GM21526 (cell line): ENCODE measurements around the gene RNASE3.
"Not testable (repeated sequence)": the region's sequence is repeated elsewhere in the genome, so short reads cannot be mapped to it uniquely, and the experiment has no call there.

Source experiments
- ATAC-seq: cut with Tn5 transposase; IDR thresholded peaks from one replicate; pipeline ENCODE4 v1.9.1; 2021; ENCODE audit warnings: moderate library complexity; ENCODE audit not compliant: unreplicated experiment, low FRiP score

Gene RNASE3

DNA sequence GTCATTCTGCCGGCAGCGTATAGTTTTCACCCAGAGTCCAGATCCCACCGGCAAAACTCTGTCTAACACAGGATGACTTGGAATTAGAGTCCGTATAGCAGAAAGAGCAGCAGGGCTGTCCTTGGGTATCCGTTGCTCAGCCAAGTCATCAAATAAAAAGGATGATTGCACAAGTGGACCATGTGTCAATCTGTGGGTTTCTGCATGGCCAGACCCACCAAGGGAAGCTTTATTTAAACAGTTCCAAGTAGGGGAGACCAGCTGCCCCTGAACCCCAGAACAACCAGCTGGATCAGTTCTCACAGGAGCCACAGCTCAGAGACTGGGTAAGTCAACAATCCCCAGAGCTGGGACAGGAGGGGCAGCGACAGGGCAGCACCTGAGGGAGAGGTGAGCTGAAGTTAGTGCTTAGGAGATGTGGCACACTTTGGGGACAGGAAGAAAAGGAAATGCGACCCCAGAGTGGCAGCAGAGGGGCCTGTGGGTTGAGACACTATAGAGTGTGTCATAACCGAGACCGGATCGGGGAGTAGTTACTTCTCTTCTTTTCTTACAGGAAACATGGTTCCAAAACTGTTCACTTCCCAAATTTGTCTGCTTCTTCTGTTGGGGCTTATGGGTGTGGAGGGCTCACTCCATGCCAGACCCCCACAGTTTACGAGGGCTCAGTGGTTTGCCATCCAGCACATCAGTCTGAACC lies at the start of gene RNASE3:
Gene RNASE3, plus strand, starts transcription at position 260 of the 700 bp plus-strand sequence. Its CDS starts 302 bp downstream, at position 562.
- ATAC-seq, result not testable (repeated sequence)

DNA sequence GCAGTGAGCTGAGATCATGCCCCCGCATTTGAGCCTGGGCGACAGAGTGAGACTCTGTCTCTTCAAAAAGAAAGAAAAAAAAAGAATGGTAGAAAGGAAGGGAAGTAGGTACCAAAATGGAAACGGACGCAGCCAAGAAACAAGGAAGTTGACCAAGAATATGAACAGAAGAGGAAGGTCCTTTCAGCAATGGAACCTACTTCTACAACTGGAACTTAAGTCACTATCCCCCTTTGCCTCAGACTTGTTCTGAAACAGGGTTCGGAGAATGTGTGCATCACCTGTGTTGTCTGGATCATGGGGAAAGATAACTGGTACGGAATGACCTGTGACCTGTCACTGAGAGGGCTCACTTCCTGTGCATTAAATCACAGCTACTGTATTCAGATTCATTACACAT lies 44.6 kb upstream of the RNASE3 start:
- no peak for ATAC-seq

DNA sequence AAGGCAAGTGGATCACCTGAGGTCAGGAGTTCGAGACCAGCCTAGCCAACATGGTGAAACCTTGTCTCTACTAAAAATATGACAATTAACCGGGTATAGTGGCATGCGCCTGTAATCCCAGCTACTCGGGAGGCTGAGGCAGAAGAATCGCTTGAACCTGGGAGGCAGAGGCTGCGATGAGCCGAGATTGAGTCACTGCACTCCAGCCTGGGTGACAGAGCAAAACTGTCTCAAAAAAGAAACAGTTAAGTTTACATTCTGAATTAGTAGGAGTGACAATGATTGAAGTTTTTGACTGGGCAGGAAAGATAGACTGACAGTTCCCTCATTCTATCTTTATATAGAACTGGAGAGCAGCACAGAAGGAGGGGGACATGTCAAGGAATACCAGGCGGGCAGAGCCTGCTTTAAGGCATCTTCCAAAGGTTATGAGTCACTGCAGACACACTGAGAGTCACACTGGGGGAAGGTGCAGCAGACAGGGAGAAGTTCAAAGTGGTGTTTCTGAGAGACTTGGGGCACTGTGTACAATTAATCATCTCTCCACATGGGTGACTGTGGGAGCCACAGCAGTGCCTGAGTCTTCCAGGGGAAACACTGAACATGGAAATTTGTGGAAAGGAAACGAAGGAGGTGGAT lies 42.8 kb upstream of the RNASE3 start:
- ATAC-seq, result no peak

DNA sequence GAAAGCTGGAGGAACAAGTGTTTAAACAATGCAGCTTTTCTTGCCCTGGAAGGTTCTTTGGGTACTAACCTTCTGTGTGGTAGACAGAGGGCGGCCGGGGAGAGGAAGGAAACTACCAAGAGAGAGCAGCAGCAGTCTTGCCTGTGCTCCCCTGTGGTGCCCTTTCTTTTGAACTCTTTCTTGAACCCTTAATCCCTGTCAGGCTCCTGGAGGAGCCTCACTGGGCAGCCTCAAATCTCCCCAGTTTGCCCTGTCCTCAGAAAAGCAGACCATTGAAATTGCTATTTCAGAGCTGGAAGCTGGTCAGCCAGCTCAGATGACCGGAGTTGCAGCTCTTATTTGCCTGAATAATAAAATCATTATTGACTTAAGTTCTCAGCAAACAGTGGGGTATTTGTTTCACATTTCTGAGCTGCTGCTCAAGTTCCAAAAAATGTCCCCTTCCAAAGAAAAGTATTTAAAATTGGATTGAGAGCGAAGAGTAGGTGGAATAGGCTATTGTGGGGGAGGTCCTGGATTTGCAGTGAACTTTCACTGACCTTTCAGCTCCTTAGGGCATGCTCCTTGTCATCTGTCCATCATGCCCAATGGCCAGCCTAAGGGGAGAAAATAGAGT lies 42.1 kb upstream of the RNASE3 start:
- no peak for ATAC-seq

DNA sequence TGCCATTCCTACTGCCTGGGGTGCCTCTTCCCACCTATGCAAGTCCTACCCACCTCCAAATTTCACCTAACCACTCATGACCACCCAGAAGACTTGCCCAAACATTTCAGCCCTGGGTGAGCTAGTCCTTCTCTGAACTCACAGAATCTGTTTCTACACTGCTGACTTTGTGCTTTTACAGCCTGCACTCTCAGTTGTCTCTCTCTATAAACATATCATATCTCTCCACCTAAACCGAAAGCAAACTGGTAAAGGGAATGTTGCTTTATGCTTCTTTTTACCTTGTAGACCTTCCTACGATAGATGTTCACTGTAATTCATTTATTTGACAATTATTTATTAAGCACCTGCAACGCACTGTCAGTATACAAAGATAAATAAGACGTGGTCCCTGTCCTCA lies 38.1 kb upstream of the RNASE3 start:
- no peak for ATAC-seq

DNA sequence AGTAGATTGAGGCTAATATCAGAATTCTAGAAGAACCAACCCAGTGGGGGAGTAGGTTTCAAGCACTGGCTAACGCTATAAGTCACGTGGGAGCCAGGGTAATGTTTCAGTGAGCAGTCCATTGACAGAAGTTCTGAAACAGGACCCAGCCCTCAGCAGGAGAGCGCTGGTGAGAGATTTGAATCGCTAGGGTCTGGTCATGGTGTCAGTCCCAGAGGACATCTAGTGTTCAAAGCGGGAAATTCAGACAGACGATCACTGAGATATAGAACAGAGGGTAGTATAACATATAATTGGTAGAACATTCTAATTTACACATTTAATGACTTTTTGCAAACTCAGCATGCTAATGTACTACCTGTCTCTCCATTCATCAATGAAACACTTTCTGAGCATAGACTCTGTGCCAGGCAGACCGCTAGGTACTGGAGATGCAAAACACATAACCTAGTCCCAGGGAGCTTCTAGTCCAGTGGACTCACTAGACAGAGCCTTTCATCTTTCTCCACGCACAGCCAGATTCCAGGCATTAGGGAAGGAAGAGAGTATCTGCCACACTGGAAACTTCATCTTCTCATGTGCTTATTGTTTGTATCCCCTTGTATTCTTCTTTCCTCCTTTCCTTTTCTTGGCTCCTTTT lies 35.4 kb upstream of the RNASE3 start:
- peak; percentile 86 for ATAC-seq

DNA sequence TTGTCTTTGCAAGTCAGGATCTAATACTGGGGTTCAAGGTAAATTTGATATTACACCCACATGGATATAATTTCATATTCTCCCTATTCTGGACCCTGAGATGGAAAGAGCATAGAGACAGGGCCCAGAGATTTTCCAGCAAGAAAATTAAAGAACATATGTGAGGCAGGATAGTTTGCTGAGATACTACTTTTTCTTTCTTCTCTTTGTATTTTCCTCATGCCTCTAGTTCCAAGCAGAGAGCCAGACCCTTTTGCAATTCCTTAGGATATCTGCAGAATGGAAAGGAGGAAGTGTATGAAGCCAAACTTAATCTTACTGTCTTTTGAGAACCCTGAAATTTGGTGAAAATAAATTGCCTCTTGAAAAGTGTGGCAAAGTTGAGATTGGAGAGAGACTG lies 34.0 kb upstream of the RNASE3 start:
- ATAC-seq, result no peak

DNA sequence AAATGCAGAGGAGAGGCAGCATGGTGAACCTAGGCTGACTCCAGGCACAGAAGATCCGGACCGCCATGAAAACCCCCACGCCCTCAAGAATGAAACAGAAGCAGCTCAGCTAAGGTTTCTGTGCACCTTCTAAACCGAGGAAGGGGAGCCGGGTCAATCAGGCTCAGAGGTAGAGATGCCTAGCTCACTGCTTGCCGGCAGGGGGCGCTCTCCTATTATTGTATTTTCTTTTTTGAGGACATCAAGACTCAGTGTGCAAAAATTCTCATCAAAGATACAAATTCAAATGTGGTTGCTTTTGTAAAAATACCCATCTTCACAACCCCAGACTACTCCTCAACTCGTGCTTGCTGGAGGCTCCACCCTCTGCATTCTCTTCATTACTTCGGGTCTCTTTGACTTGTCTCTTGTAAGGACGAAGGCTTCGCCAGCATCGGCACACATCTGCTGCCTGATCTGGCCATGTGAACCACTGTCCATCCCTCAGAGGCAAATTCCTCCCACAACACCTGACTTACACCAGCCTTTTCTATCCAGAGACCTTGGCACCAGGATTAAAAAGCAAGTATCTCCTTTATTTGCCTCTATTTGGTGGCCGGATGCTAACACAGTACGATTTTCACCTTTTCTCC lies 33.4 kb upstream of the RNASE3 start:
- no peak for ATAC-seq

DNA sequence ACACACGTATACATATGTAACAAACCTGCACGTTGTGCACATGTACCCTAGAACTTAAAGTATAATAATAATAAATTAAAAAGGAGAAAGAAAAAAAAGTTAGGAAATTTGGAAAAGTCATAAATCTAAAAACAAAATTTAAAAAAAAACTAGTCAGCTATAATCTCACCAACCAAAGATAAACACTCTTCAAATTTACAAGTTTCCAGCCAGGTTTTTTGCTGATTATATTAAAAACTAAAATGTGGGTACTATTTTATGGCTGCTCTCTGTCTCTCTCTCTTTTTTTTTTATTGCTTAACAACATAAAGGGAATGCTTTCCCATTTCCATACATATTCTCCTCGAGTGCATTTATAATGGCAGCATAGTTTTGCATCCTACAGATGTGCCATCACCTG lies 25.0 kb upstream of the RNASE3 start:
- no peak for ATAC-seq

DNA sequence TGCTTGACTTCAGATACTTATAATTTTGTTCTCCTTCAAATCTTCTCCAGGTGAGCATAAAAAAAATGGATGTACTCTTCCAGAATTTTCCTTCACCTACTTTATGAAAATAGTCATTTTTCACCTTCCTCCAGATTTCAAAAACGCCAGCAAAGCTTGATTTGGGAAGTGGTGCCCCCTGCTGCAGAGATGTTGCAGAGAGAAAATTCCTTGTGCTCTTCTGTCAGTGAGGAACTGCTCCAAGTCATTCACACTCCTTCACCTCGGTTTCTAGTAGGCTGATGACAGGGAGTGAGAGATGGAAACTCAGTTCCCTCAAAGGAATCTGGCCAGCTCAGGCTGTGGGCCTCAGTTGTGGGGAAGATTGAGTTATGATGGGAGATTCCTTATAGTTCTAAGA lies 24.2 kb upstream of the RNASE3 start:
- ATAC-seq, result no peak

DNA sequence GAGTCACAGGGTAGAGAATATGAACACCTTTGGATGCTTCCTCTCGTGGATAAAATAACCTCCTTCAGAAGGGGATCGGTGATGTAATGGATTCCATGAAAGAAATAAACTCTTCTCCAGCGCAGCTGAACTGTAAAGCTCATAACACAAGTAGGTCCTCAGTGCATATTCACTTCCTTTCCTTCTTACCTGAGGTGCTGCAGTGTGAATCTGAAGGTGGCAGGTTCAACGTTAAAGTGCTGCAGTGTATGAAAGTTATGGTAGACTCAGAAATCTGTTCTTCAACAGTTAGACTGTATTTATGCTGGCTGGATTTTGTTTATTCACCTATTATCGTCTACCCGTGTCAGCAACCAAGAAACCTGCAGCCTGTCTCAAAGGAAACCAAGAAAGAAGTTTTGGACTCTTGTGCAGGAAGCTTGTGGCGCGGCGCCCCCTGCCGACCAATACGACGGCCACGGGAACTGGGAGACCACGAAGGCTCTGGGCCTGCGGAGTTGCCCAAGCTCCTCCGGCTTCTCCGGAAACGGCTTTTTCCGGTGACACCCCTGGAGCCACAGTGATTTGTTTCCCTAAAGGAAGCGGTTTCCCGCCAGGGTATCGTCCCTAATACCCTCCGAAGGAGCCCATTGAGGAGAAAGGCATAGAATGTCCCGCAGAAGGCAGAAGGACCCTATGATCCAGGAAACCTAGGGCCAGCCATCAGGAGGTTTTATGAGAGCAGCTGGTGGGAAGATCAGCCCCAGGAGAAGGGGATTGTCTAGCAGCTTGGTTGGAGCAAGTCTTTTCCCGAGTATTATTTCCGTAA lies 17.6 kb upstream of the RNASE3 start:
- ATAC-seq, result peak; percentile 69

DNA sequence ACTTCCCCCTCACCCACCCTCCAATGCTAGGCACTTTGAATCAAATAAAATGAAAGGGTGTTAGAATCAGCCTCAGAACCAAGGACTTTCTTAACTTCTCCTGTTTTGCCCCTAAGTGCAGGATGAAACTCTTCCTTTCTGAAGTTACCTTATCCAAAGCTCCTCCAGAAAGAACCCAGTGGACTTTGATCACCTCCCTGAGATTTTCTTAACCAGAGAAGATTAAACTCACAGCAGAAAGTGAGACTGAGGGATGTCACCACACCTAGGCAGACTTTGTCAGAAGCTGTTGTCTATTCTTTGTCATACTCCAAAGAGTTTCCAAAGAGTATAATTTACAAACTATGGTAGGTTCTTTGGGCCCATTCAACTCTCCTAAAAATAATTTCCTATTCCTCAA lies 14.2 kb upstream of the RNASE3 start:
- ATAC-seq, result no peak

DNA sequence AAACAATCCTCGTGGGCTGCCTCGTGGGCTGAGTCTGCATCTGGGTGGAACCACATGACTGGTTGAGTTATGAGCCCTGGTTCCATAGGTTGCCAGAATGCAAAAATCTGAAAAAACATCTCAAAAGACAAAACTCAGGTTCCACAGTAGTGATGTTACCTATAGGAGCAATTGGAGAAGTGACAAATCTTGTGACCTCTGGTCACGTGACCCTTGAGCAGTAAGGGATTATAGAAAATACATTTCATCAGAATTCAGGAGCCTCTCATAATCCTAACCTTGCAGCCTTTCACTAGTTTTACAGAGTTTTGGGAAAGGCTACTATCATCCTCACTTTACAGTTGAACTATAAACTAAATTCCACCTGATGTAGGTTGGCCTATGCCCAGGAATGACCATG lies 12.5 kb upstream of the RNASE3 start:
- no peak for ATAC-seq

DNA sequence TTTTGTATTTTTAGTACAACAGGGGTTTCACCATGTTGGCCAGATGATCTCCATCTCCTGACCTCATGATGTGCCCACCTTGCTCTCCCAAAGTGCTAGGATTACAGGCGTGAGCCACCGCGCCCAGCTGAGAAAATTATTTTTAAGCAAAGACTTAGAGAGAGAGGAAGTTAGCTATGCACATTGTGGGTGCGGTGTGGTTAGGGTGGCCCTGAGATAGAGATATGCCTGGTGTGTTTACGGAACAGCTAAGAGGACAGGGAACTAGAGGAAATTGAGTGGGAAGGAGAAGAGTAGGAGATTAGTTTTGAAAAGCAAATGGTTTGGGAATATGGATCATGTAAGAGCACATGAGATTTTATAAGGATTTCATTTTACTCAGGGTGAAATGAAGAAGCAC lies 10.0 kb upstream of the RNASE3 start:
- ATAC-seq, result not testable (repeated sequence)

DNA sequence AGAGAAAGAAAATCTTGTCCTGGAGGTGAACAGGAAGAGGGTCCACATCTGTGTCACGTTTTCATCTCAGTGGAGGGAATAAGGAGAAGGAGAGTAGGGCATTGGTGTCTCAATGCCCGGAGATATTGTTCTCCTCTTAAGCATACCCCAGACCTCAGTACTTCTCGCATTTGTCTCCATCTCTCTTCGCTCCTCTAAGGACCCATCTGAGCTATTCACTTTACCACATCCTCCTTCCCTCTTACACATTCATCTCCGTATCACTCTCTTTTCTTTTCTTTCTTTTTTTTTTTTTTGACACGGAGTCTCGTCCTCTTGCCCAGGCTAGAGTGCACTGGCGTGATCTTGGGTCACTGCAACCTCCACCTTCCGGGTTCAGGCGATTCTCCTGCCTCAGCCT lies 8.4 kb upstream of the RNASE3 start:
- ATAC-seq, result not testable (repeated sequence)

DNA sequence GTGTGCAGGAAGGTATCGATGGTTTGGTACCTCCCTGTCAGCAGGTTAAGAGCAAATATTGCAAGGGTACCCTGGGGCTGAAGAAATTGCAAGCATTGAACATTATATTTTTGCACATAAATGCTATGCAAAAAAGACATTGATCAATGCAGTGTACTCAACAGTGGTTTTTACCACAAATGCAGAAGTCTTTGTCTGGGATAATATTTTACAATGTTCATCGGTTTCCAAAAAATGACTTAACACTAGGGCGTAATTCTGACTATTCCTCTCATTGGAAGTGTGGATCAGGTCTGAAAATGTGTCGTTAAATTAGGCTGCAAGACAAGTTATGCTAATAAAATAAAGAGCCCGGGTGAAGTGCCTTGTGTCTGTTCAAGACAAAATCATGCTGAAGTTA lies 2.8 kb upstream of the RNASE3 start:
- not testable (repeated sequence) for ATAC-seq

DNA sequence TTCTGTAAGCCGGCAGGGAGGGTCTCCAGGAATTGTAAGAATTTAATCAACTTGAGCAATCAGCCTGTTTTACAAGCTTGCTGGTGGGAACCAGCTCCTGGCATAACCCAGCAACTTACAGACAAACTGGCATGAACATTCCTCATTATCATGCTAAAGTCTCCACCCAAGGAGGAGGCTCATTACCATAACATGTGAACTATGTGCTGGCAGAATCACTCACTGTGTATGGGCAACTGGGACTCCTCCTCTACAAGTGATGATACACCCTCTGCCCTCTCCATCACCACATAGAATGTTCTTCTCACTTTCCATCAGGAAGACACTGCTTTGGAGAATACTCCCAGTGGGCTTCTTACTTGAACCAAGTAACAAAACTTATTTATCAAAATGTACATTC lies 4.1 kb downstream of the RNASE3 start:
- ATAC-seq, result not testable (repeated sequence)

DNA sequence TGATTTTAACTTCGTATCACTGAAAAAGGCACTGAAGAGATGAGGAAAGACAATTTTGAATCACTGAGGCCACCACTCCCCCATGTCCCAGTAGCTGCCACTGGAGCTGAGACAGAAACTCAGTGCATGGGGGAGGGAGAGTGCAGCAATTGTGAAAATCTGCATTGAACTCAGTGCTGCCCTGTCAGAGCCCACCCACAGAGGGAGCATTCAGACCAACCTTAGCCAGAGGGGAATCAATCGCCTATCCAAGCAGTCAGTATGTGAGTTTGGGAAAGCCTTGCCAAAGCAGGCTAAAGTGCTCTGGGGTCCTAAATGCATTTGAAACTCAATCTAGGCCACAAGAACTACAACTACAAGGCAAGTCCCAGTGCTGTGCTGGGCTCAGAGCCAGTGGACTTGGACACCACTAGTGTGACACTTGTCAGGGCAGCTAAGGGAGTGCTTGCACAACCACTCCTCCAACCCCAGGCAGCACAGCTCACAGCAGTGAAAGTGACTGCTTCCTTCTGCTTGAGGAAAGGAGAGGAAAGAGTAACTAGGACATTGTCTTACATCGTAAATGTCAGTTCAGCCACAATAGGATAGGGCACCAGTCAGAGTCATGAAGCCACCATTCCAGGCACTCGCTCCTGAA lies 13.3 kb downstream of the RNASE3 start:
- ATAC-seq, result no peak

DNA sequence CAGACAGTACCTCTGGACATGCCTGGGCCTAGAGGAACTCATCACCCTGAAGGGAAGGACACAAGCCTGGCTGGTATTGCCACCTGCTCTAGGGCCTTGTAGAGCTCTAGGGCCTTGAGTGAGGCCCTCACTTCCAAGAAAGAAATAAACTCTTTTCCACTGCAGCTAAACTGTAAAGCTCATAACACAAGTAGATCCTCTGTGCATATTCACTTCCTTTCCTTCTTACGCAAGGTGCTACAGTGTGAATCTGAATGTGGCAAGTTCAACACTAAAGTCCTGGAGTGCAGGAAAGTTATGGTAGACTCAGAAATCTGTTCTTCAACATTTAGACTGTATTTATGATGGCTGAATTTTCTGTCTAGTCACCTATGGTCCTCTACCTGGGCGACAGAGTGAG lies 14.5 kb downstream of the RNASE3 start:
- no peak for ATAC-seq

DNA sequence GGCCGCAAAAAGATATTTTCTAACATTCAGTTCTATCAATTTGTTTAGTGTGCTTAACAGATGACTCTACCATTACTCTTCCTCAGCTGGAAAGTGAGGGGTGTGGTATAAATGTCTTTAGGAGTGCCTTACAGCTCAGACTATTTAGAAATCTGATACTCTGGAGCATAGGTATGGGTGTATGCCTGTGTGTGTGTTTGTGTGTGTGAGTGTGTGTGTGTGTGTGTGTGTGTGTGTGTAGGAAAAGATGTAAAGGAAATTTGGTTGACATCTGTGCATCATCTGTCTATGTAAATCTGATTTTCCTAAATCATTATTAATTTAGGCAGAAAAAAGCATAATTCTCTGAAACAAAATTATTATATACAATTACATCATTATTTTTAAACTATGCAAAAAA lies 16.0 kb downstream of the RNASE3 start:
- no peak for ATAC-seq
